OCI-LY3 (cell line): ENCODE measurements around the gene TGM5.
"Not testable (repeated sequence)": the region's sequence is repeated elsewhere in the genome, so short reads cannot be mapped to it uniquely, and the experiment has no call there.

Experiments
- H2AFZ ChIP-seq: fragments of 200-600, 300-600 bp; shearing (Covaris generic); 2 replicates; pipeline ENCODE4 v1.6.0; 2014; ENCODE audit warnings: antibody characterized with exemption, low read depth, low read length
- H3K27ac ChIP-seq: fragments of 200-600, 300-600 bp; sonication (generic); 2 replicates; pipeline ENCODE4 v1.5.1; 2014; ENCODE audit warnings: mild to moderate bottlenecking, low read length, moderate library complexity, mixed read lengths
- H3K27me3 ChIP-seq: fragments of 200-600, 300-600 bp; sonication (generic); 2 replicates; pipeline ENCODE4 v1.6.1; 2014; ENCODE audit warnings: low read depth, low read length, mixed read lengths
- H3K36me3 ChIP-seq: fragments of 200-600, 300-600 bp; sonication (generic); replicated peaks from 2 replicates; pipeline ENCODE3; 2014; ENCODE audit warnings: low read depth, low read length, mixed read lengths
- H3K4me1 ChIP-seq: fragments of 300-600, 200-600 bp; sonication (generic); 2 replicates; pipeline ENCODE4 v1.6.1; 2014; ENCODE audit warnings: low read length, mixed read lengths
- H3K4me2 ChIP-seq: fragments of 200-600, 300-600 bp; sonication (generic); 2 replicates; pipeline ENCODE4 v1.6.1; 2014; ENCODE audit warnings: low read length, mixed read lengths
- H3K4me3 ChIP-seq: fragments of 300-600, 200-600 bp; sonication (generic); 2 replicates; pipeline ENCODE4 v1.5.1; 2014; ENCODE audit warnings: antibody characterized with exemption, mild to moderate bottlenecking, low read length, moderate library complexity
- H3K79me2 ChIP-seq: fragments of 300-600, 200-600 bp; shearing (Covaris generic); 2 replicates; pipeline ENCODE4 v1.6.1; 2014; ENCODE audit warnings: mild to moderate bottlenecking, low read length, mixed read lengths
- H3K9ac ChIP-seq: fragments of 300-600, 200-600 bp; shearing (Covaris generic); 2 replicates; pipeline ENCODE4 v1.6.0; 2014; ENCODE audit warnings: mild to moderate bottlenecking, low read length, moderate library complexity
- H3K9me3 ChIP-seq: fragments of 200-600, 300-600 bp; shearing (Covaris generic); 2 replicates; pipeline ENCODE4 v1.6.1; 2014; ENCODE audit warnings: low read length, mixed read lengths; ENCODE audit not compliant: insufficient read depth
- H4K20me1 ChIP-seq: fragments of 200-600, 300-600 bp; sonication (generic); 2 replicates; pipeline ENCODE4 v1.6.1; 2016; ENCODE audit warnings: low read length, mixed read lengths; ENCODE audit not compliant: insufficient read depth
- EZH2phosphoT487 ChIP-seq: fragments of 200-600 bp; shearing (Covaris generic); IDR thresholded peaks from 2 replicates; pipeline ENCODE4 v1.6.1; 2018; ENCODE audit warnings: antibody characterized with exemption, mixed run types, low read depth
- TF ChIP-seq, protein P1 (sequence below): fragments of 200-600, 300-600 bp; sonication (generic); IDR thresholded peaks from 2 replicates; pipeline ENCODE4 v1.5.1; 2014; ENCODE audit warnings: antibody characterized with exemption, low read length, low read depth

Gene TGM5

DNA sequence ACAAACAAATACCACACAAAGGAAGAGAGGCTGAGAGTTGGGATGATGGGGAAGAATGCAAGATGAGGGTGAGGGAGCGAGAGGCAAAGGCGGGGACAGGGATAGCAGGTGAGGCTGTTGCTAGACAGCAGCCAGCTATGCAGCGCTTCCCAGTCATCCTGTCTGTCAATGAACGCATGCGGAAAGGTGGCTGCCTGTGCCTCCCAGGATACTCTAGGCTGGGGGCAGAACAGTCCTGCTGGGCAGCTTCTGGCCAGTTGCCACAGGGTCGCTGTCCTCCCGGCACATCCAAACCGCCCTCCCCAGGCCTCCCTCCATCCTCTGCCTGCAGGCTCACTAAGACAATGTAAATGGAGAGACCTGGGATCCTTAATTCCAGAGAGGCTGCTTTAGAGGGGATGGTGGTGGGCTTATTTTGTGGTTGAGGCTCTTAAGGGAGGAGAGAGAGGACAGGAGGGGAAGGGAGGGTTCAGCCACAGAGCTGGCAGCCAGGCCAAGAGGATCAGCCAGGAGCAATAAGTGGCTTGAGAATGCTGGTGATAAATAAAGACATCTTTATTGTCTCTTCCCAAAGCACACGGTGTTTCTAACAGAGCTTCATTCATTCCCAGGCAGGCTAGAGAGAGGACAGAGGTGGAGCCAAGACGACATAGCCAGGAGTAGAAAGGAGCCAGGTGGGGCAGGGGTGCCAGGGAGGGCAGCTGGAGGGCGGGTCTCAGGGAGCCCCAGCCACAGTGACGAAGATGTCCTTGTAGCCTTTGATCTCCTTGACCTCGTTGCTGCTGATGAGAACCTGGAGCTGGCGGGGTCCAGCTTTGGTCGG, 9.2 kb upstream of the TGM5 start:
- H3K9ac ChIP-seq, result no peak overlapping the region
- H2AFZ ChIP-seq, result no peak overlapping the region
- no peak overlapping the region for H3K4me3 ChIP-seq
- H3K4me1 ChIP-seq, result peaks cover 4% of the 10 kb centered on the region
- no peaks in the 10 kb centered on the region for H3K36me3 ChIP-seq
- no peak overlapping the region for H3K27ac ChIP-seq
- H3K79me2 ChIP-seq, result no peaks in the 10 kb centered on the region
- H3K9me3 ChIP-seq, result no peaks in the 10 kb centered on the region
- H3K27me3 ChIP-seq, result no peaks in the 10 kb centered on the region
- H3K4me2 ChIP-seq, result no peak overlapping the region
- no peak for TF ChIP-seq EZH2phosphoT487
- TF ChIP-seq, protein P1, sequence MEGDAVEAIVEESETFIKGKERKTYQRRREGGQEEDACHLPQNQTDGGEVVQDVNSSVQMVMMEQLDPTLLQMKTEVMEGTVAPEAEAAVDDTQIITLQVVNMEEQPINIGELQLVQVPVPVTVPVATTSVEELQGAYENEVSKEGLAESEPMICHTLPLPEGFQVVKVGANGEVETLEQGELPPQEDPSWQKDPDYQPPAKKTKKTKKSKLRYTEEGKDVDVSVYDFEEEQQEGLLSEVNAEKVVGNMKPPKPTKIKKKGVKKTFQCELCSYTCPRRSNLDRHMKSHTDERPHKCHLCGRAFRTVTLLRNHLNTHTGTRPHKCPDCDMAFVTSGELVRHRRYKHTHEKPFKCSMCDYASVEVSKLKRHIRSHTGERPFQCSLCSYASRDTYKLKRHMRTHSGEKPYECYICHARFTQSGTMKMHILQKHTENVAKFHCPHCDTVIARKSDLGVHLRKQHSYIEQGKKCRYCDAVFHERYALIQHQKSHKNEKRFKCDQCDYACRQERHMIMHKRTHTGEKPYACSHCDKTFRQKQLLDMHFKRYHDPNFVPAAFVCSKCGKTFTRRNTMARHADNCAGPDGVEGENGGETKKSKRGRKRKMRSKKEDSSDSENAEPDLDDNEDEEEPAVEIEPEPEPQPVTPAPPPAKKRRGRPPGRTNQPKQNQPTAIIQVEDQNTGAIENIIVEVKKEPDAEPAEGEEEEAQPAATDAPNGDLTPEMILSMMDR, result no peak
- no peaks in the 10 kb centered on the region for H4K20me1 ChIP-seq

DNA sequence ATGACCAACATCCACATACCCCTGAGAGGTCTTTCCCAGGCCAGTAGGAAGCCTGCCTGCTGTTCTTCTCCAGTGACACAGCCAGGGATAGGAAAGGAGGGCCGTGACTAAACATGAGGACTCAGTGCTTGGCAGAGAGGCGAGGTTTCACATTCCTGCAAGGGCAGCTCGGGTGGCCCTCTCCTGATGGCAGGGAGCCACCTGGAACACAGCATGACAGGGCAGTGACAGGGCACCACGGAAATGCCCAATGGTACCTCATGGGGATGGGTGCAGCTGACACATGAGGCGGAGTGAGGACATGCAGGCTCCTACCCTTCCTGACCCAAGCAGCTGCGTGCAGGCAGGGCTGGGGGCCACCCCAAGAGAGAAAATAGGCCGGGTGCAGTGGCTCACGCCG, 7.4 kb upstream of the TGM5 start:
- Histone ChIP-seq H3K4me2 (no peak overlapping the region), H2AFZ (no peak overlapping the region), H3K36me3 (no peaks in the 10 kb centered on the region), H3K79me2 (no peaks in the 10 kb centered on the region), H4K20me1 (no peaks in the 10 kb centered on the region), H3K9me3 (no peaks in the 10 kb centered on the region), H3K27ac (no peak overlapping the region), H3K27me3 (no peaks in the 10 kb centered on the region), H3K9ac (no peak overlapping the region), H3K4me3 (no peak overlapping the region), H3K4me1 (peaks cover 13% of the 10 kb centered on the region)
- no peak for TF ChIP-seq EZH2phosphoT487
- TF ChIP-seq, protein P1, result no peak

DNA sequence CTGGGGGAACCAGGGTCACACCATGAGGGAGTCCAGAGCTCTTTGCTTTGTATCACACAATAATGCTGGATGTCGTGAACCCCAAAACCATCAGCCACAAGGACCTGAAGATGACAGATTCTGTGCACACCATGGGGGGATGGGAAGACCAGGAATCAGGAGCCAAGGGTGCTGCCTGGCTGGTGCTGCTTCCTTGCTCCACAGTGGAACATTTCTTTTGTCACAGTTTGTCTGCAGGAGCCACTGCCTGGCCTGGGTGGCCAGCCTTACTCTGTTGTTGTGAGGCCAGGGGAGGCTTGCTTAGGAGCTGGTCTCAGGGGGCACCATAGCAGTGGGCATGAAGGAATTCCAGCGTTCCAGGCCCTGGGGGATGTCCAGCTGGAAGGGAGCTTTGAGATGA, 6.5 kb upstream of the TGM5 start:
- Histone ChIP-seq H3K9me3 (no peaks in the 10 kb centered on the region), H3K4me1 (peaks cover 21% of the 10 kb centered on the region), H3K4me2 (no peak overlapping the region), H3K27ac (no peak overlapping the region), H3K36me3 (no peaks in the 10 kb centered on the region), H3K79me2 (no peaks in the 10 kb centered on the region), H4K20me1 (no peaks in the 10 kb centered on the region), H3K9ac (no peak overlapping the region), H3K4me3 (no peak overlapping the region), H3K27me3 (no peaks in the 10 kb centered on the region), H2AFZ (no peak overlapping the region)
- no peak for TF ChIP-seq EZH2phosphoT487
- TF ChIP-seq, protein P1, result no peak

- H3K27me3 ChIP-seq, H3K79me2 ChIP-seq, H3K9me3 ChIP-seq, H4K20me1 ChIP-seq, H3K4me3 ChIP-seq, H2AFZ ChIP-seq, H3K9ac ChIP-seq, H3K4me2 ChIP-seq, H3K27ac ChIP-seq, H3K36me3 ChIP-seq: not testable (repeated sequence)
- peaks cover 21% of the 10 kb centered on the region for H3K4me1 ChIP-seq
Observed at GRCh38 chr15:43271908-43272307, 5.2 kb upstream of the TGM5 start.
